IMR-90 (cell line): ENCODE data around the gene S100A4.

Source experiments
- SMC3 ChIP-seq: fragments of 150-350 bp; IDR thresholded peaks from 2 replicates; pipeline ENCODE4 v1.6.1; 2016; ENCODE audit warnings: low read depth, mild to moderate bottlenecking, antibody characterized with exemption, low read length, moderate library complexity
- TF ChIP-seq, protein P1 (sequence below): conservative IDR thresholded peaks from 2 replicates; pipeline ENCODE4 v1.5.1; 2012; ENCODE audit warnings: mild to moderate bottlenecking, low read depth, low read length, improper control_type of control experiment
- TF ChIP-seq, protein P2 (sequence below): fragments of 150-350 bp; IDR thresholded peaks from 2 replicates; pipeline ENCODE4 v1.6.1; 2016; ENCODE audit warnings: low read depth, mild to moderate bottlenecking, low read length, moderate library complexity, borderline replicate concordance

DNA sequence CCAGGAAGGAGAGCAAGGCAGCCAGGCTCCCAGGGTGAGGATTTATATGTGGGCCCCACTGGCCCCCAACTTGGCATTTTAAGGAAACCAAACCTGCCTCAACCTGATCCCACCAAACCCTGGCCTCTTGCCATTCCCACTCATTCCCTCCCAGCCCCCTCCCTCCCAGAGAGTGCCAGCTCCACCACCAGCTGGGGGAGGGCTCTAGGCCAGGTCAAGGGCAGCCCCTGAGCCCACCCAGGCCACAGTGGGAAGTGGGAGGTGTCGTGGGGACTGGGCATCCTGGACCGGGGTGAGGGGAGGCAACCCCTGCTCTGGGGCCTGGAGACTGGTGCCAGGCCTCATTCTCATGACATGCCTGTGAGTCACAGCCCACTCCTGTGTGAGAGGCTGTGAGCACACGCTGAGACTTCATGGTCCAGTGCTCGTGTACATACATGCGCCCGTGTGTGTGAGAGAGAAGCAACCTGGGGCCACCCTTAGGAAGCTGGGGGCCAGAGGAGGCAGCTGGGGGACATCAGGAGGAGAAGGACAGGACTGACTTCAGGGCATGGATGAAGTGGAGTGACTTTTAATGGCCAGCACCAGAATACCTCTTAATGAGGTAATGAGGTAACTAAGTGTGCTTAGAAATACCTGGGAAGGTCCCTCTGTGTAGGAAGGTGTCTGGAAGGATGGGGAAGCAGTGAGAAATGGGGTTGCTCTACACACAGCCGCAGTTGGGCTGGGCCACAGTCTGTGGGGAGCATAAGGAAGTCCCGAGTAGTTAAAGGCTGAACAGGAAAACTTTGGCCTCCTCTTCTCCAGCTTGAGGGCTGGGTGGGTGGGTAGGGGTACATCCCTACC lies 20.1 kb upstream of the S100A4 start, which contains the start of gene S100A2:
- TF ChIP-seq, protein P1, sequence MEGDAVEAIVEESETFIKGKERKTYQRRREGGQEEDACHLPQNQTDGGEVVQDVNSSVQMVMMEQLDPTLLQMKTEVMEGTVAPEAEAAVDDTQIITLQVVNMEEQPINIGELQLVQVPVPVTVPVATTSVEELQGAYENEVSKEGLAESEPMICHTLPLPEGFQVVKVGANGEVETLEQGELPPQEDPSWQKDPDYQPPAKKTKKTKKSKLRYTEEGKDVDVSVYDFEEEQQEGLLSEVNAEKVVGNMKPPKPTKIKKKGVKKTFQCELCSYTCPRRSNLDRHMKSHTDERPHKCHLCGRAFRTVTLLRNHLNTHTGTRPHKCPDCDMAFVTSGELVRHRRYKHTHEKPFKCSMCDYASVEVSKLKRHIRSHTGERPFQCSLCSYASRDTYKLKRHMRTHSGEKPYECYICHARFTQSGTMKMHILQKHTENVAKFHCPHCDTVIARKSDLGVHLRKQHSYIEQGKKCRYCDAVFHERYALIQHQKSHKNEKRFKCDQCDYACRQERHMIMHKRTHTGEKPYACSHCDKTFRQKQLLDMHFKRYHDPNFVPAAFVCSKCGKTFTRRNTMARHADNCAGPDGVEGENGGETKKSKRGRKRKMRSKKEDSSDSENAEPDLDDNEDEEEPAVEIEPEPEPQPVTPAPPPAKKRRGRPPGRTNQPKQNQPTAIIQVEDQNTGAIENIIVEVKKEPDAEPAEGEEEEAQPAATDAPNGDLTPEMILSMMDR, result no peak
- TF ChIP-seq, protein P2, sequence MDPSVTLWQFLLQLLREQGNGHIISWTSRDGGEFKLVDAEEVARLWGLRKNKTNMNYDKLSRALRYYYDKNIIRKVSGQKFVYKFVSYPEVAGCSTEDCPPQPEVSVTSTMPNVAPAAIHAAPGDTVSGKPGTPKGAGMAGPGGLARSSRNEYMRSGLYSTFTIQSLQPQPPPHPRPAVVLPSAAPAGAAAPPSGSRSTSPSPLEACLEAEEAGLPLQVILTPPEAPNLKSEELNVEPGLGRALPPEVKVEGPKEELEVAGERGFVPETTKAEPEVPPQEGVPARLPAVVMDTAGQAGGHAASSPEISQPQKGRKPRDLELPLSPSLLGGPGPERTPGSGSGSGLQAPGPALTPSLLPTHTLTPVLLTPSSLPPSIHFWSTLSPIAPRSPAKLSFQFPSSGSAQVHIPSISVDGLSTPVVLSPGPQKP, result no peak
- no peak for TF ChIP-seq SMC3
